A549 (cell line): ENCODE measurements around the gene PRX. TPM values are rescaled to one million over a fixed set of nuclear protein-coding genes. Genes with fewer than 3 reads are reported as not detected.

Source experiments
- ATAC-seq, 2 experiments: fragments of 200-7000 bp in 1 of 2; fragments of >200 bp in 1 of 2; cut with Nextera tagmentation in 1 of 2; cut with Tn5 transposase in 1 of 2; 3 replicates each; pipeline versions ENCODE4 v1.8.0 to v1.9.1; 2018 to 2020; ENCODE audit warnings: mild to moderate bottlenecking in 1 of 2, moderate library complexity in 1 of 2
- CTCF ChIA-PET: fragments of 300-600 bp; sonication (Branson Sonifier 250); formaldehyde crosslinking; extraction: SDS; loops from one replicate; lab custom pipeline; 2021; ENCODE audit warnings: antibody characterized with exemption, inconsistent platforms; lab: Yijun Ruan, JAX
- POLR2A ChIA-PET: fragments of 350-600 bp; formaldehyde crosslinking; extraction: SDS; loops from one replicate; lab custom pipeline; 2021; ENCODE audit warnings: antibody characterized with exemption, inconsistent platforms; lab: Yijun Ruan, JAX
- DNase-seq, 2 experiments: peaks; one replicate each; pipeline versions ENCODE4 v3.0.0 to v3.0.0-alpha.2; 2011 to 2016; ENCODE audit warnings: low read depth in 1 of 2, low spot score in 1 of 2
- FAIRE-seq: peaks from 2 replicates; lab custom pipeline; 2011; peaks lifted over from hg19 to GRCh38; lab: Jason Lieb, UNC
- H3K27ac ChIP-seq, 2 experiments: fragments of >200 bp; sonication (Bioruptor Twin); formaldehyde crosslinking; 3 replicates each; pipeline ENCODE4 v1.5.1; 2016 to 2017
- H3K4me1 ChIP-seq: fragments of >200 bp; sonication (Bioruptor Twin); formaldehyde crosslinking; 3 replicates; pipeline ENCODE4 v1.6.1; 2016
- H3K4me2 ChIP-seq: fragments of >200 bp; sonication (Bioruptor Twin); formaldehyde crosslinking; 3 replicates; pipeline ENCODE4 v1.6.1; 2016
- H3K4me3 ChIP-seq: fragments of >200 bp; sonication (Bioruptor Twin); formaldehyde crosslinking; 3 replicates; pipeline ENCODE4 v1.5.1; 2016
- H3K9me3 ChIP-seq: fragments of >200 bp; sonication (Bioruptor Twin); formaldehyde crosslinking; 3 replicates; pipeline ENCODE4 v1.6.1; 2016
- ATOH8 ChIP-seq: fragments of 250-450 bp; sonication (Bioruptor Pico); IDR thresholded peaks from 2 replicates; pipeline ENCODE4 v1.5.0; 2020; ENCODE audit warnings: low read depth, mild to moderate bottlenecking, moderate library complexity
- BHLHE40 ChIP-seq: IDR thresholded peaks from 2 replicates; pipeline ENCODE4 v1.6.1; 2012; ENCODE audit warnings: low read depth, low read length, inconsistent platforms
- CHD4 ChIP-seq: fragments of 200-600 bp; sonication (generic); IDR thresholded peaks from 2 replicates; pipeline ENCODE4 v1.6.1; 2016; ENCODE audit warnings: antibody characterized with exemption, mild to moderate bottlenecking, borderline replicate concordance
- EHF ChIP-seq: fragments of 250-450 bp; sonication (Bioruptor Pico); IDR thresholded peaks from 2 replicates; pipeline ENCODE4 v1.5.0; 2020; ENCODE audit warnings: mild to moderate bottlenecking
- EHMT2 ChIP-seq: fragments of 200-600 bp; sonication (generic); IDR thresholded peaks from 2 replicates; pipeline ENCODE4 v1.6.1; 2016; ENCODE audit warnings: antibody characterized with exemption, low read depth, mild to moderate bottlenecking, moderate library complexity
- ESRRA ChIP-seq: fragments of 150-350 bp; IDR thresholded peaks from 2 replicates; pipeline ENCODE4 v1.6.1; 2014; ENCODE audit warnings: mild to moderate bottlenecking, low read length, borderline replicate concordance
- FOSB ChIP-seq: fragments of 250-450 bp; sonication (Bioruptor Pico); IDR thresholded peaks from 2 replicates; pipeline ENCODE4 v1.5.0; 2020; ENCODE audit warnings: mild to moderate bottlenecking, moderate library complexity
- FOXS1 ChIP-seq: fragments of 250-450 bp; sonication (Bioruptor Pico); IDR thresholded peaks from 2 replicates; pipeline ENCODE4 v1.5.0; 2020; ENCODE audit warnings: mild to moderate bottlenecking, moderate library complexity
- HOXB13 ChIP-seq: fragments of 250-450 bp; sonication (Bioruptor Pico); IDR thresholded peaks from 2 replicates; pipeline ENCODE4 v1.5.0; 2020; ENCODE audit warnings: low read depth, mild to moderate bottlenecking, moderate library complexity
- JUN ChIP-seq, 2 experiments: fragments of >200 bp; sonication (Bioruptor Twin); formaldehyde crosslinking; IDR thresholded peaks; 2 replicates in 1 of 2; 3 replicates in 1 of 2; pipeline ENCODE4 v1.6.1; 2016 to 2017
- KDM5A ChIP-seq: fragments of 200-600 bp; sonication (generic); IDR thresholded peaks from 2 replicates; pipeline ENCODE4 v1.6.1; 2016; ENCODE audit warnings: antibody characterized with exemption, mild to moderate bottlenecking
- MAFK ChIP-seq: fragments of 450-650 bp; IDR thresholded peaks from 2 replicates; pipeline ENCODE4 v1.6.1; 2014; ENCODE audit not compliant: partially characterized antibody
- MAX ChIP-seq: IDR thresholded peaks from 2 replicates; pipeline ENCODE4 v1.6.1; 2012
- MAZ ChIP-seq: fragments of 150-350 bp; IDR thresholded peaks from 2 replicates; pipeline ENCODE4 v1.6.1; 2014; ENCODE audit warnings: antibody characterized with exemption, low read depth, low read length, borderline replicate concordance
- MYC ChIP-seq: IDR thresholded peaks from 2 replicates; pipeline ENCODE4 v1.6.1; 2012; ENCODE audit warnings: mild to moderate bottlenecking, inconsistent platforms, low read length, improper control_type of control experiment, borderline replicate concordance
- PBX3 ChIP-seq: IDR thresholded peaks from 2 replicates; pipeline ENCODE4 v1.6.1; 2012
- RAD21 ChIP-seq, 2 experiments: fragments of >200 bp in 1 of 2; sonication (Bioruptor Twin) in 1 of 2; formaldehyde crosslinking in 1 of 2; IDR thresholded peaks in 1 of 2; conservative IDR thresholded peaks in 1 of 2; 2 replicates in 1 of 2; 3 replicates in 1 of 2; pipeline ENCODE4 v1.6.1; 2012 to 2018; ENCODE audit warnings: inconsistent platforms in 1 of 2
- RFX5 ChIP-seq: fragments of 450-650 bp; IDR thresholded peaks from 2 replicates; pipeline ENCODE4 v1.7.1; 2014; ENCODE audit warnings: antibody characterized with exemption, mild to moderate bottlenecking, moderate library complexity
- RNF2 ChIP-seq: fragments of 200-600 bp; sonication (generic); IDR thresholded peaks from 2 replicates; pipeline ENCODE4 v1.6.1; 2016; ENCODE audit warnings: low read depth, mild to moderate bottlenecking, antibody characterized with exemption, moderate library complexity, borderline replicate concordance
- TP53 ChIP-seq: fragments of 250-450 bp; sonication (Bioruptor Pico); IDR thresholded peaks from 2 replicates; pipeline ENCODE4 v1.5.0; 2021; ENCODE audit warnings: mild to moderate bottlenecking, moderate library complexity
- ZFP36 ChIP-seq: fragments of 450-650 bp; IDR thresholded peaks from 2 replicates; pipeline ENCODE4 v1.6.1; 2014; ENCODE audit warnings: borderline replicate concordance; ENCODE audit not compliant: partially characterized antibody
- ZNF302 ChIP-seq: fragments of 250-450 bp; sonication (Bioruptor Pico); IDR thresholded peaks from 2 replicates; pipeline ENCODE4 v1.9.0; 2021; ENCODE audit warnings: inconsistent platforms, mild to moderate bottlenecking, moderate library complexity
- ZSCAN20 ChIP-seq: fragments of 250-450 bp; sonication (Bioruptor Pico); IDR thresholded peaks from 2 replicates; pipeline ENCODE4 v1.8.0; 2022; ENCODE audit warnings: mild to moderate bottlenecking, moderate library complexity
- WGBS: methylation state at CpG from one replicate; pipeline ENCODE4 v1.1.6; 2017; ENCODE audit errors: missing lambda C conversion rate; 5-methylcytosine and 5-hydroxymethylcytosine counted together
- polyA plus RNA-seq, 4 experiments: library from polyadenylated mRNA; depleted of rRNA in 3 of 4; stranded (reverse); fragments of >200 nt; fragmentation: RNase III in 1 of 4; extraction: RNeasy Plus Mini Kit Qiagen cat#74134 plus additional on column Dnase treatment in 1 of 4; gene quantifications; 2 replicates in 3 of 4; 3 replicates in 1 of 4; pipeline ENCODE4 v1.2.3, GENCODE V29; 2011 to 2017

Gene PRX
- polyA plus RNA-seq, 2 of the 4 experiments (the other 2 are of a cell fraction): 1.6 to 1.8 TPM

GRCh38 chr19:40390084-40390742, 23.0 kb downstream of the PRX start, which contains the start of gene HIPK4:
Gene HIPK4, minus strand, starts transcription at chr19:40390181. Its CDS starts 279 bp downstream, at chr19:40389902.
- FAIRE-seq (no peak), DNase-seq (no peak), ATAC-seq (no peak)
- TF ChIP-seq ZFP36 (peak; percentile 54), FOSB (CRISPR knock-in tag) (no peak)
- ChIA-PET POLR2A (no interaction called here), CTCF (interaction anchor here (0.5 to 2.7 kb wide), 7 partner anchors 19 to 245 kb away, joined by 3 to 8 read pairs (median 3); no protein-coding TSS in a partner anchor)
- 80% methylated on average over 10 of the region's 10 CpGs for WGBS
- no peak within 1 kb of the TSS for H3K27ac ChIP-seq
- H3K4me3 ChIP-seq: no peak within 1 kb of the TSS
- H3K4me1 ChIP-seq: no peaks in the 10 kb centered on the region
- H3K9me3 ChIP-seq: no peaks in the 10 kb centered on the region
- H3K4me2 ChIP-seq: no peak within 1 kb of the TSS

DNA sequence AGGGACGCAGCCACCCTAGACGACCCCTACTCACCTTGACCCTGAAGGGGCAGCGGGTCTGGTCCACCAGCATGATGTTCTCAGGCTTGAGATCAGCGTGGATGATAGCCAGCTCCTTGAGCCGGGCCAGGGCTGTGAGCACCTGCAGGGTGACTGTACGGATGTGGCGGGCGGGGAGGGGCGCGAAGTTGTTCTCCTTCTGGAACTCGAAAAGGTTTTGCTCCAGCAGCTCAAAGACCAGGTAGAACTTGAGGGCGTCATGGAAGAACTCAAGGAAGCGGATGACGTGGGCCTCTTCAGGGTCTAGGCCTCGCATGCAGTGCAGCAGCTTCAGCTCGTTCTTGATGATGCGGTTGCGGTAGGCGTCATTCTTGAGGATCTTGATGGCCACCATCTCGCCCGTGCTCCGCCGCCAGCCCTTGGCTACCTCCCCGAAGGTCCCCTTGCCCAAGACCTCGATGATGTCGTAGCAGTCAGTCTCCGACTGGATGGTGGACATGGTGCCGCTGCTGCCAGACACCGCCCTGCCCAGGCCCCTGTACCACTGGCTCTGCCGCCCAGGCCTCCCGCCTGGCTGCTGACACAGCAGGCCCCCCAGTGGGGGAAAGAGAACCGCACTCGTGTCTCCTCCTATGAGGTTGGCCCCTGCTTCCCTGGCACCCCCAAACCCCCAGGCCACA, 23.6 kb downstream of the PRX start:
- no peaks in the 10 kb centered on the region for H3K4me1 ChIP-seq
- no peaks in the 10 kb centered on the region for H3K9me3 ChIP-seq
- ATAC-seq (no peak), FAIRE-seq (no peak), DNase-seq (no peak)
- ChIA-PET CTCF (interaction anchor here (0.5 to 2.7 kb wide), 9 partner anchors 8 to 246 kb away, joined by 3 to 8 read pairs (median 3); no protein-coding TSS in a partner anchor), POLR2A (no interaction called here)
- no peak overlapping the region for H3K27ac ChIP-seq
- H3K4me3 ChIP-seq: no peak overlapping the region
- TF ChIP-seq EHF (CRISPR knock-in tag) (no peak), JUN (IDR thresholded peaks at IDR 0.05) (no peak), MAX (no peak), MAFK (no peak), FOXS1 (CRISPR knock-in tag) (no peak), ATOH8 (CRISPR knock-in tag) (no peak), EHMT2 (no peak), FOSB (CRISPR knock-in tag) (no peak), BHLHE40 (no peak), KDM5A (no peak), RFX5 (no peak), ZNF302 (CRISPR knock-in tag) (no peak), ZSCAN20 (CRISPR knock-in tag) (no peak), RNF2 (no peak), PBX3 (no peak), MAZ (no peak), TP53 (no peak), HOXB13 (CRISPR knock-in tag) (no peak), CHD4 (no peak), MYC (no peak)
- no peak overlapping the region for H3K4me2 ChIP-seq
- WGBS: 87% methylated on average over 33 of the region's 33 CpGs

DNA sequence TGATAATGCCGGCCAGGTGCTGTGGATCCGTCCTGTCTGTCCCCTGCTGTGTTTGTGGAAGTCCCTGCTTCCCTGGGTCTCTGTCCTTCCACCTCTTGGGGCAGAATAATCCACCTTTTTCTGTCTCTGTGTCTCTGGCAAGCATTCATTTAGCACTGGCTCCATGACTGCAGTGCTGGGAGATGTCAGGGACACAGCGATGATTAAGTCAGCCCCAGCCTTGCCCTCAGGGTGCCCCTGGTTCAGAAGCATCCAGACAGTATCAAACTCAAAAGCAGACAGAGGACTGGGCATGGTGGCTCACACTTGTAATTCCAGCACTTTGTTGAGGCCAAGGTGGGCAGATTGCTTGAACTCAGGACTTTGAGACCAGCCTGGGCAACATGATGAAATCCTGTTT, 24.7 kb downstream of the PRX start:
- no peak overlapping the region for H3K4me3 ChIP-seq
- H3K9me3 ChIP-seq: no peaks in the 10 kb centered on the region
- POLR2A ChIA-PET: no interaction called here
- 40% methylated on average over 3 of the region's 3 CpGs for WGBS
- DNase-seq (no peak), FAIRE-seq (peak; percentile 86), ATAC-seq (no peak)
- H3K27ac ChIP-seq: no peak overlapping the region
- H3K4me2 ChIP-seq: no peak overlapping the region
- no peaks in the 10 kb centered on the region for H3K4me1 ChIP-seq
- no peak for TF ChIP-seq ESRRA
- TF ChIP-seq RAD21 (conservative IDR thresholded peaks at IDR 0.05 in 1 of 2, IDR thresholded peaks at IDR 0.05 in 1 of 2): peak in 1 of 2 experiments; percentile 6; a peak in 1 of 5 replicates
- TF ChIP-seq, all 56 proteins: peak for 1
- CTCF ChIA-PET: interaction anchor here (1.0 to 3.4 kb wide), 5 partner anchors 8 to 32 kb away, joined by 3 to 11 read pairs (median 3); no protein-coding TSS in a partner anchor
